ENCODE measurements around the gene FXYD1. TPM values are rescaled to one million over a fixed set of nuclear protein-coding genes. Genes with fewer than 3 reads are reported as not detected.
"Not testable (repeated sequence)": the region's sequence is repeated elsewhere in the genome, so short reads cannot be mapped to it uniquely, and the experiment has no call there.

Gene FXYD1
- polyA plus RNA-seq, 3 donors = 3.5 to 126 (median 45.3) TPM

DNA sequence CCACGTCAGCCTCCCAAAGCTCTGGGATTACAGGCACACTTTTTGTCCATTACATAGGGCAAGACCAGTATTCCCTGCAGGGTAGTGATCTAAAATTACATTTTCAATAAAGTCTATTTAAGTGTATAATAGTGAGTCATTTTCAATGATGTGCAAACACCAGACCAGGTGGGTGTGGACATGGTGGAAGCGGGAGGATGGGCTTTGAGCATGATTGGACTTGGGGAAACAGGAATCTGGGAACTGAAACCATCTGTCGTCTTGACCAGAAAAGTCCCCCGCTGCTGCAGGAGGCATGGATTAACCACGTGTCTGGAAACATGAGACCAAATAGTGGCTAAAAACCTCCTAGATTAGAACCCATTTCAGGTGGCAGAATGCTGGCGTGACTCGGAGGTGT lies 18.1 kb upstream of the FXYD1 start:
- WGBS, 3 donors = 49 to 73% (median 52%) methylated on average over 7 of the region's 7 CpGs
- no peak overlapping the region for H3K27ac ChIP-seq (ENCODE audit: low read depth, low read length)

GRCh38 chr19:35120898-35121297 lies 17.7 kb upstream of the FXYD1 start:
- H3K27ac ChIP-seq (ENCODE audit: low read depth, low read length) = no peak overlapping the region
- WGBS, 3 donors = 52 to 88% (median 70%) methylated on average over 7 of the region's 7 CpGs

DNA sequence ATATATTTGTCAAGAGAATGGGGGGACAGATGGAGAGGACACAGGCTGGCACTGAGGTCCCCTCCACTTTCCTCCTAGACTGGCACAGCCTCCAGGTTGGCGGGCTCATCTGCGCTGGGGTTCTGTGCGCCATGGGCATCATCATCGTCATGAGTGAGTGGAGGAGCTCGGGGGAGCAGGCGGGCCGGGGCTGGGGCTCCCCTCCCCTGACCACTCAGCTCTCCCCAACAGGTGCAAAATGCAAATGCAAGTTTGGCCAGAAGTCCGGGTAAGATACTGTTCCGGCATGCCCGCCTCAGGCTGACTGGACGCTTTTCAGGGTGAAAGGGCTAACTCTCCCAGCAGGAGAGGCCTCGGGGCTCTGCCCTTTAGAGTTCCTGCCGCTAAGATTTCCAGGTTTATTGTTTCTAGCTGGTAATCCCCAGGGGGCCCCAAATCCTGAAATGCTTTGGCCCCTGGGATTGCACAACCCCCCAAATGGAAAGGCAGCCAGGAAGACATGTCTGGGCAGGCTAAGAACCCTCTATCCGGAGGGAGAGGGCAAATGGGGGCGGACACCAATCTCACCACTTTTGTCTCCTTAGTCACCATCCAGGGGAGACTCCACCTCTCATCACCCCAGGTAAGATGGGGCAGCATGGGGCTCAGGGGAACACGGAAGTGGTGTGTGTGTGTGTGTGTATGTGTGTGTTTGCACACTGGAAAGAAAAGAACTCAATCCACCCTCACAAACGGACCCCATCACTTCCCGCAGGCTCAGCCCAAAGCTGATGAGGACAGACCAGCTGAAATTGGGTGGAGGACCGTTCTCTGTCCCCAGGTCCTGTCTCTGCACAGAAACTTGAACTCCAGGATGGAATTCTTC lies 15.7 kb upstream of the FXYD1 start:
- WGBS, 3 donors = 70 to 91% (median 83%) methylated on average over 19 of the region's 19 CpGs
- peak overlapping the region; percentile 62 for H3K27ac ChIP-seq (ENCODE audit: low read depth, low read length)

DNA sequence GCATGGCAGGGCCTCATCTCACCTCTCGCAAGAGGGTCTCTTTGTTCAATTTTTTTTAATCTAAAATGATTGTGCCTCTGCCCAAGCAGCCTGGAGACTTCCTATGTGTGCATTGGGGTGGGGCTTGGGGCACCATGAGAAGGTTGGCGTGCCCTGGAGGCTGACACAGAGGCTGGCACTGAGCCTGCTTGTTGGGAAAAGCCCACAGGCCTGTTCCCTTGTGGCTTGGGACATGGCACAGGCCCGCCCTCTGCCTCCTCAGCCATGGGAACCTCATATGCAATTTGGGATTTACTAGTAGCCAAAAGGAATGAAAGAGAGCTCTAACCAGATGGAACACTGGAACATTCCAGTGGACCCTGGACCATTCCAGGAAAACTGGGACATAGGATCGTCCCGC lies 15.1 kb upstream of the FXYD1 start:
- H3K27ac ChIP-seq (ENCODE audit: low read depth, low read length) = peak overlapping the region; percentile 62
- WGBS, 3 donors = 54 to 70% (median 66%) methylated on average over 5 of the region's 5 CpGs

DNA sequence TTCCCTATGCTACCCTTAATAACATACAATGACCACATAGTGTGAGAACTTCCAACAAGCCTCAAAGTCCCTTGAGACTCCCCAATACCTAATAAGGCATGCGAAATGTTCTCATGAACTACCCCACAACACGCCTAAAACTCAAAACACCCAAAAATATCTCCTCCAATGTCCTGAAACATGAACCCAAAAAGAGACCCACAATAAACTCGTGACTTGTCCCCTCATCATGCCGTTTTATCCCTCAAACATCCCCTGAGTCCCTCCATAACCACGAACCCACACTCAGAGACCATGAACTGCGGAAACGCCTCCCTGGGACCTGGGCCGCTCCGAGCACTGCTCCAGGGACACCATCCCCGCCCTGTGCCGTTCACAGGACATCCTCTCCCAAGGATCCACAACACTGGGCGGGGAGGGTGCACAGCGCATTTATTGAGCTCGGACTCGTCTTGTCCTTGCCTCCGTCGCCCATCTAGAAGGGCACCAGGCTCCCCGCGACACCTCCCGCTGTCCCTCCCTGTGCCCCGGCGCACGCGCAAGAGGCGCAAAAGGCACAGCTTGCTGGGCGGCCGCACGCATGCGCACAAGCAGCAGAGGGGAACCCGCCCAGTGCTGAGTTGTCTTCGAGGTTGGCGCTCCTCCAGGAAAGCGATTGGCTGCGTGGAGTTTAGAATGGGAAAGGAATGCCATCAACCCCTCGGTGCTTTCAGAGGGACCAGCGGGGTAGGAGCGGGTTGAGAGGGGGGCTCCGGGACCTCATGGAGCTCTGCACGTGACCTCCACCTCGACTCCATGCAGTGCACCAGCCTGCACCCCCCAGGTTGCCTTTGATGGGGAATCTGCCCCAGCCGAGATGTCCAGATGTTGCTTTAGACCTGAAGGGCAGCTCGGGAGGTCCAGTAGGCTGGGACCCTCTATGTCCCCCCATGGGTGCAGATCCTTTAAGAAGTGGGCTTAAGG lies 14.2 kb upstream of the FXYD1 start:
- no peak overlapping the region for H3K27ac ChIP-seq (ENCODE audit: low read depth, low read length)
- 9 to 10% (median 10%) methylated on average over 42 of the region's 42 CpGs for WGBS, 3 donors

GRCh38 chr19:35125270-35125717 lies 13.3 kb upstream of the FXYD1 start:
- WGBS, 3 donors = 83 to 88% (median 86%) methylated on average over 19 of the region's 19 CpGs
- no peak overlapping the region for H3K27ac ChIP-seq (ENCODE audit: low read depth, low read length)

DNA sequence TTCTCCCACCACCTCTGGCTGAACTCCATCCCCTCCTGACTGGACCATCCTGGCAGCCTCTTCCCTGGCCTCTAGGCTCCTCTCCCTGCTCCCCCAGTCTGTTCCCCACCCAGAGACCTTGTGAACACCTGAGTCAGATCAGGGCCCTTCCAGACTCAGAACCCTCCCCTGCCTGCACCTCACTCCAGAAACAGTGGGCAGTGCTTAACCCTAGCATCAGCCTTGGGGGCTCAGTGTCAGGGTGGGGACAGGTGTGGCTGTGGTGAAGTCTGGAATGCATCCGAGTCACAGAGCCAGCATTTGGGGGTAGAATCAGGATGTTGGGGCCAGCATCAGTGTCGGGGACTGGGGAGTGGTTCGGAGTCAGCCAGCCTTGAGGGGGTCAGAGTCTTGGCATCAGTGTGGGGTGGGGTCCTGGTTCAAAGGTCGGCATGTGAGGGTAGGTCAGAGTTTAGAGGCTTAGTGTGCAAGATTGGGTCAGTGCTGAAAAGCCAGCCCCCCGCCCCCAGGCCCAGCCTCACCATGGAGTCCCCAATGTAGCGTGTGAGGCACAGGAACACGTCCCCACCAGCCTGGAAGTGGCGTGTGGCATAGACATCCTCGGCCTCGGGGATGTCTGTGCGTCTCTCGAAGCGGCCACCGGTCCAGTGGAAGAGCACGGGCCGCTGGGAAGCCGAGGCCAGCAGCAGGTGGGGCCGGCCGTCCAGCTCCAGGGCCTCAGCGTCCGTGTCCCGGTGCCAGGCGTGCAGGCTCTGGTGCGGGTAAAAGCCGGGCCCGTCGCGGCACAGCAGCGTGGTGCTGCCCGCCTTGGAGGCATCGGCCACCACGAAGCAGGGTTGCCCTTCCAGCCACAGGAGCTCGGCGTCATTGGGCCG lies 12.6 kb upstream of the FXYD1 start:
- H3K27ac ChIP-seq (ENCODE audit: low read depth, low read length) = no peak overlapping the region
- 67 to 88% (median 83%) methylated on average over 34 to 35 of the region's 35 CpGs for WGBS, 3 donors

- 45 to 62% (median 51%) methylated on average over 17 to 20 of the region's 20 CpGs for WGBS, 3 donors
- no peak overlapping the region for H3K27ac ChIP-seq (ENCODE audit: low read depth, low read length)
Measured at GRCh38 chr19:35126624-35126959, 12.0 kb upstream of the FXYD1 start.

DNA sequence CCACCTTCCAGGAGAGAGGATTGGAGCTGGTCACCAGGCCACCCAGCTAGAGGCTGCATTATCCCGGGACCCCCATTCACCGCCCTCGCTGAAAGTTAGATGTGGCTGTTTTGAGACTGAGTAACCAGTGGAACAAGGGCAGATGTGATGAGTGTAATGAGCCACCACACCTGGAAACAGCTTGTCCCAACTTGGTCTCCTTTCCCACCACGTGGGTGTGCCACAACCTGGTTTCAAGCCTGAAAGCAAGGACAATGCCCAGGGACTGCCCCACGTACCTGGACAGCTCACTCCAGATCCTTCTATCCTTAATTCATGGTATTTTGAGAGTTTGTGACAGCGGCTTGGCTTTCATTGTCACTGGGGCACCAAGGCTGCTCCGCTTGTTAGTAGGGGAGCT lies 10.8 kb upstream of the FXYD1 start:
- H3K27ac ChIP-seq (ENCODE audit: low read depth, low read length) = no peak overlapping the region
- 85 to 87% (median 86%) methylated on average over 7 of the region's 7 CpGs for WGBS, 3 donors

GRCh38 chr19:35128398-35129057 lies 10.1 kb upstream of the FXYD1 start:
- 87 to 90% (median 90%) methylated on average over 9 of the region's 9 CpGs for WGBS, 3 donors
- no peak overlapping the region for H3K27ac ChIP-seq (ENCODE audit: low read depth, low read length)

GRCh38 chr19:35129724-35130274 lies 8.8 kb upstream of the FXYD1 start:
- not testable (repeated sequence) for H3K27ac ChIP-seq (ENCODE audit: low read depth, low read length)
- 46 to 69% (median 67%) methylated on average over 14 of the region's 14 CpGs for WGBS, 3 donors

- H3K27ac ChIP-seq (ENCODE audit: low read depth, low read length) = no peak overlapping the region
- WGBS, 3 donors = 83 to 87% (median 86%) methylated on average over 30 to 31 of the region's 31 CpGs
Measured at GRCh38 chr19:35130761-35131720, 7.6 kb upstream of the FXYD1 start.

DNA sequence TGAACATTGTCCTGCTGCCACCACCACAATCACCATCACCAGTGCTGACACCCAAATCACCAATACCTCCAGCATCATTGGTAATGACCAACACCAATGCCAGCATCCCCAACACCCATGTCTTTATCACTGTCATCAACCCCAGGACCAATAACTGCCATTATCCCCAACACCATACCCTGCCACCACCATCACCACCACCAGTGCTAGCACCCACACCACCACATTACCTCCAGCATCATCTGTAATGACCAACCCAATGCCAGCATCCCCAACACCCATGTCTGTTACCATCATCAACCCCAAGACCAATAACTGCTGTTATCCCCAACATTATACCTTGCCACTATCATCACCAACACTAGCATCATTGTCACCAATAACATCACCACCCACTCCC lies 6.4 kb upstream of the FXYD1 start:
- H3K27ac ChIP-seq (ENCODE audit: low read depth, low read length) = no peak overlapping the region

- WGBS, 3 donors = 70 to 82% (median 73%) methylated on average over 11 of the region's 11 CpGs
- no peak overlapping the region for H3K27ac ChIP-seq (ENCODE audit: low read depth, low read length)
Measured at GRCh38 chr19:35133826-35134225, 4.8 kb upstream of the FXYD1 start.

- H3K27ac ChIP-seq (ENCODE audit: low read depth, low read length) = no peak within 1 kb of the TSS
- WGBS, 3 donors = 59 to 66% (median 61%) methylated on average over 12 to 15 of the region's 15 CpGs
Measured at GRCh38 chr19:35134601-35135242, 3.9 kb upstream of the FXYD1 start, which contains the start of gene LGI4. LGI4 (minus strand) TSS chr19:35135059; CDS start chr19:35134680, 379 bp downstream.

DNA sequence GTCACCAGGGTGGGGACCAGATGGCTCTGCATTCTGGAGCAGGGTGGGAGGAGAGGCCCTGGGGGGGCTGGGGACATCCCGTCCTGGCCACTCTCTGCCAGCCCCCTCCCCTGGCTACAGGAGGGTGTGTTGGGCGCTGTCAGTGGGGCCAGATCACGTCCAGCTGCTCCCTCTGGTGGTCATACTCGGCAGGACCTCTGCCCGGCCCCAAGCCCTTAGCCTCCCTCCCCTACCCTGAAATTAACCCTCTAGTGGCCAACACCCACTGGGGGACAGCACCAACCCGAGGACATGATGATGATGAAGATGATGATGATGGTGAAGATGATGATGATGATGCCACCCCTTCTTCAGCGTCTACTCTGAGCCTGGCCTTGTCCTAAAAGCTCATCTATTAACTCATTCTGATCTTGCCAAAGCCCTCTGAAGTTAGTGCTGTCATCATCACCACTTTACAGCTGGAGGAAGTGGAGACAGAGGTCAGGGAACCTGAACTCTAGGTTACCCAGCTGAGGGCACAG lies 3.2 kb upstream of the FXYD1 start:
- no peak overlapping the region for H3K27ac ChIP-seq (ENCODE audit: low read depth, low read length)
- WGBS, 3 donors = 0 to 2% (median 1%) methylated on average over 7 of the region's 7 CpGs
